ENCODE results near the gene KRT83. TPM values are rescaled to one million over a fixed set of nuclear protein-coding genes. Genes with fewer than 3 reads are reported as not detected.

The KRT83 gene
- total RNA-seq, 1 donor = not detected

DNA sequence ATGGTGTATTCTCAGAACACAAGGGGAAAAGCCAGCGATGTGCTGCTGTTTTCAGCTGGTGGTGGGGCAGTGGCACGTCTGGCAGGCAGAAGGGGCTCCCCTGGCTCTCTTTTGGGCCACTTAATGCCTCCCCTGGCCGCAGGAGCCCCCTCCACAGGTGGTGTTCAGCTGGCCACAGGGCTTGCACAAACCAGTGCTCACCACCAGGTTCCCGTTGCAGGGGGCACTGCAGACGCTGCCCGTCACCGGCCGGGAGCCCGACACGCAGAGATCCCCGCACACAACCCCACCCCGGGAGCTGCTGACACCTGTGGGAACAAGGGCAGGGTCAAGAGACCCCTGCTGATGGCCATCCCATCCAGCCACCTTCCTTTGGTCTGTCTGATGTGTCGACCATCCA is 6.7 kb downstream of the KRT83 start:
- no peak overlapping the region for H3K4me3 ChIP-seq (ENCODE audit: low read depth, low read length)
- TF ChIP-seq, protein P1, sequence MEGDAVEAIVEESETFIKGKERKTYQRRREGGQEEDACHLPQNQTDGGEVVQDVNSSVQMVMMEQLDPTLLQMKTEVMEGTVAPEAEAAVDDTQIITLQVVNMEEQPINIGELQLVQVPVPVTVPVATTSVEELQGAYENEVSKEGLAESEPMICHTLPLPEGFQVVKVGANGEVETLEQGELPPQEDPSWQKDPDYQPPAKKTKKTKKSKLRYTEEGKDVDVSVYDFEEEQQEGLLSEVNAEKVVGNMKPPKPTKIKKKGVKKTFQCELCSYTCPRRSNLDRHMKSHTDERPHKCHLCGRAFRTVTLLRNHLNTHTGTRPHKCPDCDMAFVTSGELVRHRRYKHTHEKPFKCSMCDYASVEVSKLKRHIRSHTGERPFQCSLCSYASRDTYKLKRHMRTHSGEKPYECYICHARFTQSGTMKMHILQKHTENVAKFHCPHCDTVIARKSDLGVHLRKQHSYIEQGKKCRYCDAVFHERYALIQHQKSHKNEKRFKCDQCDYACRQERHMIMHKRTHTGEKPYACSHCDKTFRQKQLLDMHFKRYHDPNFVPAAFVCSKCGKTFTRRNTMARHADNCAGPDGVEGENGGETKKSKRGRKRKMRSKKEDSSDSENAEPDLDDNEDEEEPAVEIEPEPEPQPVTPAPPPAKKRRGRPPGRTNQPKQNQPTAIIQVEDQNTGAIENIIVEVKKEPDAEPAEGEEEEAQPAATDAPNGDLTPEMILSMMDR (IDR thresholded peaks at IDR 0.05; ENCODE audit: insufficient read depth, low read depth, low read length) = no peak
- DNase-seq (ENCODE audit: low read depth) = no peak

DNA sequence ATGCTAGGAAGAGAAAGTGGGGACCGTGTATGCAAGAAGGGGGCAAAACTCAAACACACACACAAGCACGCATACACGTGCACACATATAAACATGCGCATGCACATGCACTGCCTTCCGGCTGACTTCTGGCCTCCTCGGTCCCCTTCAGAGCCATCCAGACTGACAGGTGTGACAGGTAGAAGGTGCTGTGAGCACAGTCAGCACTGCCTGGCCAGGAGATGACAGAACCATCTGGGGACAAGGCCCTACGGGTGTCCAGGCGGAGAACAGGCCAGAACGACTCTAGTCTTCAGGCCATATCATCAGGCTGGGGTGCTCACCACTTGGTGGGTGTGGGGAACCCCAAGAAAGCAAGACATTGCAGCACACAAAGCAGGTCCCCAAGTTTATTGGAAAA is 7.3 kb downstream of the KRT83 start:
- no peak overlapping the region for H3K4me3 ChIP-seq (ENCODE audit: low read depth, low read length)
- TF ChIP-seq, protein P1 (IDR thresholded peaks at IDR 0.05; ENCODE audit: insufficient read depth, low read depth, low read length) = no peak
- no peak for DNase-seq (ENCODE audit: low read depth)

DNA sequence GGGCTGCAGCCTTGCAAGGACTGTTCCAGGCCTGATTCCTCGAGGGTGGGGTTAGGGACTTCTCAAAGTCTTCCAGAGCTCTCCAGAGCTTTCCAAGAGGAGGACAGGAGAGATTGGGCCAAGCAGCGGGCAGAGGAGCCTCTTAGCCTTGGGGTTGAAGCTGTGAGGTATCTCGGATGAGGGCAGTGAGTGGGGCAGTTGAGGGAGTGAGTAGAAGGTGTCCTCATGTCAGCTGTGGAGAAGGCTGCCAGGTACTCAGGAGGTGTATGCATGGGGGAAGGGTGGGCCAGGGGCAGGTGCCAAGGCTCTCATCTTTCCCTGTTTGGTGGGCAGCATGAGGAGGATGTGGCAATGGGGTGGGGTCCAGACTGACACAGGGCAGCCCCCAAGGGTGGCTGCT is 7.7 kb downstream of the KRT83 start:
- no peak for DNase-seq (ENCODE audit: low read depth)
- TF ChIP-seq, protein P1 (IDR thresholded peaks at IDR 0.05; ENCODE audit: insufficient read depth, low read depth, low read length) = no peak

DNA sequence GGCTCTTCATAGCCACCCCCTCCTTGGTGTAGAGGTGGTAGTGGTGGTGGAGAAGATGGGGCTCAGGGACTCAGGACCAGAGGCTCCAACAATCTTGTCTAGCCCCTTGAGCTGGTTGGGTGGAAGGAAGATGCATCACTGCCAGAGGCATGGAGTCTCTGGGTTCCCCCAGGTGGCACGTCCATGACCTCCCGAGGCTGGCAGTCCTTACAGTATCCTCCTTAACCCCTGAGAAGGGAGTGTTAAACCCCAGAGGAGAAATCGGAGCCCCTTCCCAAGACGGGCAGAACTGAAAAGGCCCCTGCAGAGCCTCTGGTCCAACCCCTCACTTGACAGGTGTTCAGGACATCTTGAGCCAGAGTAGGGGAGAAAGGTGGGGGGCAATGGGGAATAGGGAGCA is 9.1 kb downstream of the KRT83 start:
- TF ChIP-seq, protein P1 (IDR thresholded peaks at IDR 0.05; ENCODE audit: insufficient read depth, low read depth, low read length) = no peak
- DNase-seq (ENCODE audit: low read depth) = no peak
- H3K4me3 ChIP-seq (ENCODE audit: low read depth, low read length) = no peak overlapping the region

More for the DNA sequence above, 7.7 kb downstream of the KRT83 start:
- H3K4me3 ChIP-seq (ENCODE audit: low read depth, low read length) = no peak overlapping the region

DNA sequence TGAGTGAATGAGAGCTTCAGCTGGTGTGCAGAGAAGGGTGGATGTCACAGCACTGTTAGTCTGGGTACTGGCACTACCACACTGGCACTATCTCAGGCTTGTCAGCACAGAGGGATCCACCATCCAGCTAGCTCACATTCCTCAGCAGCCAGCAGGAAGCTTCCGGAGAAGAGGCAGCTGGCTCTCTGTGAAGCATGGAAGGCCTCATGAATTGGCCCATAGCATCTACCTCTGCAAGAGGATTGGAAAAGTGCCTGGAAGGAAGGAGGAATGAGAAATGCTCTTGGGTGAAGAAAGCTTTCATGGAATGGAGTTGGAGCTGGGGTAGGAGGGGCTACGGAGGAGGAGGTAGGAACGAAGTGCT is 9.9 kb downstream of the KRT83 start:
- H3K4me3 ChIP-seq (ENCODE audit: low read depth, low read length) = no peak overlapping the region
- TF ChIP-seq, protein P1 (IDR thresholded peaks at IDR 0.05; ENCODE audit: insufficient read depth, low read depth, low read length) = no peak
- DNase-seq (ENCODE audit: low read depth) = no peak

DNA sequence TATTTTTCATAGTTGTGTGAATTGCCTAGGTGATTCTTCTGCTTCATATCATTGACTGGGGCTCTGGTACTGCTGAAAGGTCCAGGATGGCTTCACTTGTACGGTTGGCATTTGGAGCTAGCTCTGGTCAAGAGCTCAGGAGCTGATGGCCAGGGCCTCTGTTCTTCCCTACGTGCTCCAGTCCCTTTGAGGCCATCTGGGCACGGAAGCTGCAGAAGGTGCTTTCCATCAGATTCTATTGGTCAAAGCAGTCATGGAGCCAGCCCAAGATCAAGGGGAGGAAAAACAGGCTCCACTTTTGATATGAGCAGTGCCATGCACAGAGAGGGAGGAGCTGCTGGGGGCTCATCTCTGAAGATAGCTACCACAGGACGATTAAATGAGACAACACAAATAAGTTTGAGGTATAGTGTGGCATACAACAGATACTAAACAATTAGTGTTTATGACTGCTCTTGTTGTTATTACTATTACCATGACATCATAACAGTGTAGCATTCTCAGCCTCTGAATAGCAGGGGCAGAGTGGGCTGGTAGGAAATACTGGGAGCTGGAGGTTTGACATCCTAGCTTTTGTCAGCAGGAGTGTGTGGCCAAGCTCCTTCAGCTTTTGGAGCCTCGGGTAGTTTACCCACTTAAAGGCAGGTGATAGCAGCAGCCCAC is 10.4 kb downstream of the KRT83 start:
- no peak for DNase-seq (ENCODE audit: low read depth)
- H3K4me3 ChIP-seq (ENCODE audit: low read depth, low read length) = no peak overlapping the region
- TF ChIP-seq, protein P1 (IDR thresholded peaks at IDR 0.05; ENCODE audit: insufficient read depth, low read depth, low read length) = no peak

All from fibroblast of villous mesenchyme (primary cell).